Breast epithelium (tissue), 4 donors: ENCODE results near the gene SEMA6C. TPM values are rescaled to one million over a fixed set of nuclear protein-coding genes. Genes with fewer than 3 reads are reported as not detected.

Experiments
- DNase-seq, 2 donors: peaks; one replicate each; pipeline ENCODE4 v3.0.0-alpha.2; 2019; ENCODE audit warnings: low spot score in 2 of 2
- H3K27ac ChIP-seq, 2 donors: fragments of 200-600 bp; sonication (generic) in 1 of 2; one replicate each; pipeline ENCODE4 v1.5.1; 2016 to 2019; ENCODE audit warnings: mild to moderate bottlenecking in 1 of 2
- H3K27me3 ChIP-seq, 2 donors: fragments of 200-600 bp; sonication (generic) in 1 of 2; one replicate each; pipeline versions ENCODE4 v1.5.1 to v1.6.0; 2017 to 2019; ENCODE audit warnings: control low read depth in 1 of 2, mild to moderate bottlenecking in 1 of 2
- H3K36me3 ChIP-seq: fragments of 200-600 bp; one replicate; pipeline ENCODE4 v1.5.1; 2019
- H3K4me1 ChIP-seq, 2 donors: fragments of 200-600 bp; sonication (generic); one replicate each; pipeline ENCODE4 v1.5.1; 2016 to 2019; ENCODE audit warnings: control low read depth in 1 of 2
- H3K4me3 ChIP-seq, 3 donors: fragments of 200-600 bp; sonication (generic); 1 replicate in 2 of 3; 2 replicates in 1 of 3; pipeline ENCODE4 v1.5.1; 2016 to 2019; ENCODE audit warnings: mild to moderate bottlenecking in 3 of 3, moderate library complexity in 2 of 3
- H3K9me3 ChIP-seq, 2 donors: fragments of 200-600 bp; sonication (generic) in 1 of 2; one replicate each; pipeline ENCODE4 v1.5.1; 2016 to 2019; ENCODE audit warnings: control low read depth in 1 of 2
- CTCF ChIP-seq, 3 donors: fragments of 450-650 bp; IDR thresholded peaks; one replicate each; pipeline ENCODE4 v1.5.1; 2016 to 2017; ENCODE audit warnings: antibody characterized with exemption in 3 of 3, mild to moderate bottlenecking in 3 of 3, moderate library complexity in 3 of 3
- POLR2A ChIP-seq: fragments of 450-650 bp; IDR thresholded peaks from one replicate; pipeline ENCODE4 v1.6.1; 2016; ENCODE audit warnings: antibody characterized with exemption, mild to moderate bottlenecking, moderate library complexity
- POLR2AphosphoS5 ChIP-seq, 3 donors: sonication (generic); formaldehyde crosslinking; IDR thresholded peaks; one replicate each; pipeline ENCODE4 v1.6.1; 2017; ENCODE audit warnings: antibody characterized with exemption in 3 of 3
- intact Hi-C: fragments of 100-400 bp; cut with DNase I; formaldehyde crosslinking; loops from one replicate; pipeline ENCODE4 v1.15.1; 2023; ENCODE audit warnings: low total_unique reads
- total RNA-seq, 3 donors: library from RNA; depleted of rRNA; stranded (reverse); fragments of >200 nt; gene quantifications; one replicate each; pipeline ENCODE4 v1.1.0, GENCODE V29; 2016

The SEMA6C gene
- total RNA-seq, 3 donors from 2014 or later, result 2.9 to 6.4 (median 5.2) TPM

- intact Hi-C loops, result no loop called here
- H3K36me3 ChIP-seq, result no peaks in the 10 kb centered on the region
- TF ChIP-seq CTCF (IDR thresholded peaks at IDR 0.05) (no peak), POLR2AphosphoS5 (IDR thresholded peaks at IDR 0.05) (no peak), POLR2A (no peak)
- no peaks in the 10 kb centered on the region for H3K27me3 ChIP-seq
- peak overlapping the region; percentile 81 to 84 for H3K27ac ChIP-seq
- H3K4me3 ChIP-seq, result peak overlapping the region; percentile 77 to 91 (median 83)
- H3K4me1 ChIP-seq, result peaks cover 0 to 5% of the 10 kb centered on the region in 2 donors
- no peaks in the 10 kb centered on the region for H3K9me3 ChIP-seq
- DNase-seq, result no peak
These were observed 389 bp downstream of the SEMA6C start for GRCh38 chr1:151146072-151146411.

GRCh38 chr1:151145304-151146071, 943 bp downstream of the SEMA6C start:
- Histone ChIP-seq H3K36me3 (no peaks in the 10 kb centered on the region), H3K27ac (peak overlapping the region; percentile 81 to 84), H3K27me3 (no peaks in the 10 kb centered on the region), H3K9me3 (no peaks in the 10 kb centered on the region), H3K4me3 (peak overlapping the region; percentile 77 to 91 (median 83)), H3K4me1 (peaks cover 0 to 5% of the 10 kb centered on the region in 2 donors)
- intact Hi-C loops, result no loop called here
- TF ChIP-seq POLR2AphosphoS5 (IDR thresholded peaks at IDR 0.05), result no peak
- TF ChIP-seq POLR2A, result no peak
- TF ChIP-seq CTCF (IDR thresholded peaks at IDR 0.05), result no peak
- peak in 1 of 2 donors; percentile 18 for DNase-seq

GRCh38 chr1:151144474-151145303, 1.7 kb downstream of the SEMA6C start:
- Histone ChIP-seq H3K27ac (peak overlapping the region; percentile 12 to 81), H3K27me3 (no peaks in the 10 kb centered on the region), H3K4me3 (peak overlapping the region; percentile 77 to 91 (median 83)), H3K4me1 (peaks cover 0 to 5% of the 10 kb centered on the region in 2 donors), H3K36me3 (no peaks in the 10 kb centered on the region), H3K9me3 (no peaks in the 10 kb centered on the region)
- DNase-seq, result peak in 1 of 2 donors; percentile 11
- intact Hi-C loops, result no loop called here
- TF ChIP-seq CTCF (IDR thresholded peaks at IDR 0.05), result no peak
- no peak for TF ChIP-seq POLR2AphosphoS5 (IDR thresholded peaks at IDR 0.05)
- no peak for TF ChIP-seq POLR2A

GRCh38 chr1:151143986-151144385, 2.4 kb downstream of the SEMA6C start:
- DNase-seq, result peak in 1 of 2 donors; percentile 15
- intact Hi-C loops, result no loop called here
- TF ChIP-seq POLR2A (no peak), CTCF (IDR thresholded peaks at IDR 0.05) (no peak), POLR2AphosphoS5 (IDR thresholded peaks at IDR 0.05) (no peak)

DNA sequence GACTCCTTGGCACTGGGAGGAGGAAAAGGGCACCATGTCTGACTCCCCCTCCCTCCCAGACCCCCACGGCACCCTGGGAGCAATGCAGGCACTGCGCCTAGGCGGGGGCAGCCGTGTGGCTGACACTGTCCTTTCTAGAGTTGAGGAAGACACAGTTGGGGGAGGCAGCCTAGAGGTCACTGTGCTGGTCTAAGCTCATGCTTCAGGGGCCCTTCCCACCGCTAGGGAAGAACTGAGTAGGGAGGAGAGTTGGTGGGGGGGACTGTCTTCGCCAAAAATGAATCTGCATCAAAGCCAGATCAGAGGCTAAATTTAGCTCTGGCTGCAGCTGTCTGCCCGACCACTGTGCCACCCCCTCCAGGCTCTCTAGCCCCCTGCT, 3.4 kb downstream of the SEMA6C start:
- H3K27ac ChIP-seq, result no peak overlapping the region
- H3K36me3 ChIP-seq, result no peaks in the 10 kb centered on the region
- H3K4me1 ChIP-seq, result peaks cover 0 to 5% of the 10 kb centered on the region in 2 donors
- intact Hi-C loops, result no loop called here
- no peak overlapping the region for H3K4me3 ChIP-seq
- no peaks in the 10 kb centered on the region for H3K9me3 ChIP-seq
- DNase-seq, result no peak
- TF ChIP-seq POLR2AphosphoS5 (IDR thresholded peaks at IDR 0.05) (no peak), CTCF (IDR thresholded peaks at IDR 0.05) (no peak), POLR2A (no peak)
- H3K27me3 ChIP-seq, result no peaks in the 10 kb centered on the region

More at GRCh38 chr1:151143986-151144385, 2.4 kb downstream of the SEMA6C start:
- no peaks in the 10 kb centered on the region for H3K27me3 ChIP-seq
- H3K4me1 ChIP-seq, result peaks cover 0 to 5% of the 10 kb centered on the region in 2 donors
- no peak overlapping the region for H3K4me3 ChIP-seq
- H3K36me3 ChIP-seq, result no peaks in the 10 kb centered on the region
- H3K27ac ChIP-seq, result peak overlapping the region in 1 of 2 donors; percentile 29
- no peaks in the 10 kb centered on the region for H3K9me3 ChIP-seq
